NOMO-1 (cell line): ENCODE measurements around the gene ELFN2.
"Not testable (repeated sequence)": the region's sequence is repeated elsewhere in the genome, so short reads cannot be mapped to it uniquely, and the experiment has no call there.

Experiments used
- DNase-seq, 2 experiments: peaks; one replicate each; lab custom pipeline; 2025; ENCODE audit not compliant: unreplicated experiment in 2 of 2; lab: John Stamatoyannopoulos, UW

The ELFN2 gene, protein sequence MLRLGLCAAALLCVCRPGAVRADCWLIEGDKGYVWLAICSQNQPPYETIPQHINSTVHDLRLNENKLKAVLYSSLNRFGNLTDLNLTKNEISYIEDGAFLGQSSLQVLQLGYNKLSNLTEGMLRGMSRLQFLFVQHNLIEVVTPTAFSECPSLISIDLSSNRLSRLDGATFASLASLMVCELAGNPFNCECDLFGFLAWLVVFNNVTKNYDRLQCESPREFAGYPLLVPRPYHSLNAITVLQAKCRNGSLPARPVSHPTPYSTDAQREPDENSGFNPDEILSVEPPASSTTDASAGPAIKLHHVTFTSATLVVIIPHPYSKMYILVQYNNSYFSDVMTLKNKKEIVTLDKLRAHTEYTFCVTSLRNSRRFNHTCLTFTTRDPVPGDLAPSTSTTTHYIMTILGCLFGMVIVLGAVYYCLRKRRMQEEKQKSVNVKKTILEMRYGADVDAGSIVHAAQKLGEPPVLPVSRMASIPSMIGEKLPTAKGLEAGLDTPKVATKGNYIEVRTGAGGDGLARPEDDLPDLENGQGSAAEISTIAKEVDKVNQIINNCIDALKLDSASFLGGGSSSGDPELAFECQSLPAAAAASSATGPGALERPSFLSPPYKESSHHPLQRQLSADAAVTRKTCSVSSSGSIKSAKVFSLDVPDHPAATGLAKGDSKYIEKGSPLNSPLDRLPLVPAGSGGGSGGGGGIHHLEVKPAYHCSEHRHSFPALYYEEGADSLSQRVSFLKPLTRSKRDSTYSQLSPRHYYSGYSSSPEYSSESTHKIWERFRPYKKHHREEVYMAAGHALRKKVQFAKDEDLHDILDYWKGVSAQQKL

DNA sequence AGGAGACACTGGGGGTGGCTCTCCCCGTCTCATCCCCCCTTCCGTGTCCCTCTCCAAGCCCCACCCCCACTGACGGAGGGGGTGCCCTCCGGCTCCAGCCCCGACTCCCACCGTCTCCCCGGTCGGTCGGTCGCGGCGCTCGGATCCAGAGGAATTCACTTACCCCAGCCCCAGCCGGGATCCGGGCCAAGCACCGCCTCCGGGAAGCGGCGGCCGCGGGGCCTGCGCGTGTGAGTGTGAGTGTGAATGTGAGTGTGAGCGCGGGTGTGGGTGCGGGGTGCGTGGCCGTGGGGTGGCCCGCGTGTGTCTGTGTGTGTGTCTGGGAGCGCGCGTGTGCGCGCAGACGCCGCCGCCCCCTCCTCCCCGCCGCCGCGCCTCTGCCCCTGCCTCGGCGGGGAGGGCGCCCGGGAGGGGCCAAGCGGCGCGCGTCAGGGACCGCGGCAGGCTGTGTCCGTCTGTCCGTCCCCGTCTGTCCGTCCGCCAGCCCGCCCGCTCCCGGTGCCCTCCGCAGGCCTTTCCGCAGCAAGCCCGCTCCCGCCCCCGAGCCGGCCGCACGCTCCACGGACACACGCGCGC, at the start of gene ELFN2:
ELFN2 (minus strand) TSS at position 345 of the 576 bp plus-strand sequence. CDS start 51,945 bp downstream, outside the sequence.
- no peak for DNase-seq

DNA sequence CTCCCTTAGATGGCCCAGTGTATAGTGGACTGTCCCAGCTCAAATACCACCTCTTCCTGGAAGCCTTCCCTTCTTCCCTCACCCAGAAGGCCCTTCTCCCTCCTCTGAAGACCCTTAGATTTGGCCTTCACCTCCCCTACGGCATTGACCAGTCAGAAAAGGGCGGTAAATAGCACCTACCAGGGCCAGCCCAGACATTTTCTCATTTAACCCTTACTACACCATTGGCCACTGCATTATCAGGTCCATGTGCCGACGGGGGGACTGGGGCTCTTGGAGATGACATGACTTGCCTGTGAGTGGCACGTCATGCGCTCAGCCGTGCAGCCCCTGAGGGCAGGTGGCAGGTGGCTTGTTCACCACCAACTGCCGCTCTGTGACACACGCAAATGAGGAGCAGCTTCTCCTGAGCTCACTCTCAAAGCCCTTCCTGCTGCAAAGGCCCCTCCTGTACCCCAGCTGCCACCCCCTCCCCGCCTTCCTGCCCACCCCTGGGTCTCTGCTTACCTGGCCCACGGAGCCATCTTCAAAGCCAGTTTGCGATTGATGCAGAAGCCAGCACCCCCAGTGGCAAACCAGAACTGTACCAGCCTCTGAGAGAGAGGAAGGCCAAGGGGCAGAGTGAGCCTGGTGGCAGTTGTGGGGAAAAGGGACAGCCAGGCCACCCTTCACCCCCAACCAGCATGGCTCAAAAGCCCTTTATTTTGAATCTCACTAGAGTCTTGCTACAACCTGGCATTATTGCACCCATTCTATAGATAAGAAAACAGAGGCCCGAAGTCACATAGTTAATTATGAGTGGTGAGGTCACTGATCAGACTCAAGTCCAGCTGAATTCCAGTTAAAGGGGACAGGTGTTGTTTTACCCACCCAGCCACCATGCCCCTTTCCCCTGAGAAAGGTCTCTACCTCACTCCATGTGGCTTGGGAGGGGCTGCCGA, 49.4 kb upstream of the ELFN2 start:
- no peak for DNase-seq

DNA sequence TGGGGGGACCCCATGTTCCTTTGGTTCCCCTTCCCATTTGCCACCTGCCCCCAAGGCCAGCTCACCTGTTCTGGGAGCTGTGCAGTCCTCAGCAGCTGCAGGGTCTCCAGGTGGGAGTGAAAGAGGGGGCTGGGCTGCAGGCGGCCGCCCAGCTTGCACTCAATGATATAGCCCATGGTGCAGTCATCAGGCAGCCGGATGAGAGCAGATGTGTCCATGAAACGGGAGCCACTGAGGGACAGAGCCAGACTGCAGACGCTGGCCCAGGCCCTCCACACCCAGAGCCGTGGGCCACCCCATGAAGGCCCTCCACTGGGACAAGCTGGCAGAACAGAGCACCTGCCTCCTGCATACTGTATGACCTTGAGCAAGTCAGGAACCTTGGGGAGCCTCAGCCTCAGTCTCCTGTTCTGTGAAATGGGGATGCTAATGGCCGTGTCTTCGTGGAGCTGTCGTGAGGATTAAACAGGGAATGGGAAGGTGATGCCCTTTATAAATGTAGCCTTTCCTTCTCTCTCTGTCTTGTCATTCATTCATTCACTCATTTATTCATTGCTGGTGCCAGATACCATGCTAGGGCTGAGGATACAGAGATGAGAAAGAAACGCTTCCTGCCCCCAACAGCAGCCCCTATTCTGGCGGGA, 47.3 kb upstream of the ELFN2 start:
- DNase-seq, result no peak

DNA sequence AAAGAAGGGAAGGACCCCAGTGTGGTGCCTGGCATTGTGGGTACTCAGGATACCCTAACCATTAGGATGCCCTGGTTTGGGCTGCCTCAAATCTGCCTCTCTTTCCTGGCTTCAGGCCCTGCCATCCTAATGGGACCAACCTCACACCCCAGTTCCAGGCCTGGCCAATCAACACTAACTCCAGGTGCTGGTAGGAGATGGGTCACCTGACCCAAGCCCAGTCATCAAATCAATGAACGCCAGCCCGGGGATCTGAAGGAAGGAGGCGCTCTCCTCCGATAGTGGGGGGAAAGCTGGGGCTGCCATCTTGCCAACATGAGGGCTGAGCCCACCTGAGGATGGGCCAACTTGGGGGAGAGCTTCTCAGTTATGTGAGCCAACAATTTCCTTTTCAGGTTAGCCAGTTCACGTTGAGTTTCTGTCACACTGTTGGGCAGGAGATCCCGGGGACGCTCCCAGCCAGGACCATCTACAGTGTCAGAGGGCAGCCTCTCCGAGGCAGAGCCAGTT, 46.2 kb upstream of the ELFN2 start:
- DNase-seq, result no peak

DNA sequence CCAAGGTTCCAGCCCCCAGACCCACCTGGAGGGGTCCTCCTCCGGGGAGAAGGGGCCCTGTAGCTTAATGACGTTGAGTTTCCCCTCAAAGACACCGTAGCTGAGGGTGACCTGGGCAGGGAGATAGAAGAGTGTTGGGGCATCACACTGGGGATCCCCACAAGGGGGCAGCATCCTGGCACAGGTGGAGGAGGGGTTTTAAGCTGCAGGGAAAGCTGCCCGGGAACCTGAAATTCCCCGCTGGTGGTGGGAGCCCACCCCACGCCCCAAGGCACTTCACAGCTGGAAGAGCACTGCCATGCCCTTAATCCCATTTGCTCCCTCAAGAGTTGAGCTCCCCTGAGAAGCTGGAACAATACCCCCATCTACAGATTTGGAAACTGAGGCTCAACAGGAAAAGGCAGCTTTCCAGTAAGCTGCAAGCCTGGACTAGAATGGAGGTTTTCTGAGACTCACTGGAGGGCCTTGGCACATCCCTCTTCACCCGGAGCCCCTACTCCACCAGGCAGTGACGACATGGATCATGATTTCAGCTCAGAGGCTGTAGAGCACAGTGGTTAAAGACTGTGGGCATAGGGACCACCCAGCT, 45.2 kb upstream of the ELFN2 start:
- DNase-seq, result no peak

DNA sequence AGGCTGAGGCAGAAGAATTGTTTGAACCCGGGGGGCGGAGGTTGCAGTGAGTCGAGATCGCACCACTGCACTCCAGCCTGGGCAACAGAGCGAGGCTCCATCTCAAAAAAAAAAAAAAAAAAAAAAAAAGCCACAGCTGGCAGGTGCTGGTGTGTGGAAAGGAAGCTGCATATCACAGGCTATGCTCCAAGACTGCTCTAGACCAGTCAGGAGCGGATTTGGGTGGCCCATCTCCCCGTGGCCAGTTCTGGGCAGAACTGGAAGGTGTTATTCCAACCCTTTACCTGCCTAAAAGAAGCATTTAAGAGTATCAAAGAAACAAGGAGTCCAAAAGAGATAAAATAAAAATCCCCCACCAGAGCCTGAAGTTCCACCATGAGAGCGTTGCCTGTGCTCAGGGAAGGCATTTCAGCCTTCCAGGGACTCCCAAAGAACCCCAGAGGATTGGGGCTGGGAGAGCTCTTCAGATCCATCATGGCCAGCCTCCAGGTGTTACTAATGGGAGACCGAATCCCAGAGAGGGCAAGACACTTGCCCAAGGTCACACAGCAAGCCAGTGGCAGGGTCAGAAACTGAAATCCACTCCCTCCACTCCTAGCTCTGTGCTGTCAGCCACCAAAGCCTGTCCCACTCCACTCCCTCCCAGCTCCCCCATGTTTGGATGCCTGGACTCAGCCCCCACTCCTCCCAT, 44.6 kb upstream of the ELFN2 start:
- DNase-seq, result no peak

DNA sequence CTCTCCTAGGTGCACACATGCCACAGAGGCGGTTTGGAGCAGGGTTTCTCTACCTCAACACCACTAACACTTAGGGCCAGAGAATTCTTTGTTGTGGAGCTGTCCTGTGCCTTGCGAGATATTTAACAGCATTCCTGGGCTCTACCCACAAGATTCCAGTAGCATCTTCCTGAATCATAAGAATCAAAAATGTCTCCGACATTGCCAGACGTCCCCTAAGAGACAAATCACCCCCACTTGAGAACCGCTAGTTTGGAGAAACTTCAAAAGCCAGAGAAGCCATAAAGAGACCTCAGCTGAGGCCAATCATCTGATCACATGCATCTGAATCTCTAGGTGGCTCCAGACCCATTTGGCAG, 42.8 kb upstream of the ELFN2 start:
- no peak for DNase-seq

DNA sequence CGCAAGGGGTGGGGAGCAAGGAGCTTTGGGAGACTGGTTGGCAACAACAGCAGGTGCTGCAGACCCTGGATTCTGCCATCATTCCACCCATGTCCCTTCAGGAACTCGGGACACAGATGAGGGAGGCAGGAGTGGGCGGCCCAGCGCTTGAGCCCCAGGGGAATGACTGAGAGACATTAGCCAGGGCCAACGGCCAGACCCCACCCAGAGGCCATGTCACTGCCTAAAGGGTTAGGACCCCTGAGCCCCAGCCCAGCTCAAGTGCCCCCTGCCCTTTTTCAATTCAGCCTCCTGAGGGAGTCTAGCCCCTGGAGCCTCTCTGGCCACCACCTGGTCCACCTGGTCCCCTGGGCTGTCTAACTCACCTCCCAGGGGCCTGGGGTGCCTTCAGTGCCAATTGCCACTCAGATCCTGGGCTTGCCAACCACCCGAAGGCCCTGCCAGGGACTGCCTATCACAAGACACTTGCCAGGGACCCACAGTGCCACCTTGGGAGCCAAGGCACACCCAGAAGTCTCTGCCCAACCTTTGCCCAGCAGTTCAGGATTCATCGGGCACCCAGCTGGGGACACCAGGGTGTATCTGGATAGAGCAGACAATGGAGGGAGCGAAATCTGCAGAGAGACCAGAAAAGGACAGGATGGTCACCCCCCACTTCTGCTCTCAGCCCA, 42.3 kb upstream of the ELFN2 start:
- no peak for DNase-seq

DNA sequence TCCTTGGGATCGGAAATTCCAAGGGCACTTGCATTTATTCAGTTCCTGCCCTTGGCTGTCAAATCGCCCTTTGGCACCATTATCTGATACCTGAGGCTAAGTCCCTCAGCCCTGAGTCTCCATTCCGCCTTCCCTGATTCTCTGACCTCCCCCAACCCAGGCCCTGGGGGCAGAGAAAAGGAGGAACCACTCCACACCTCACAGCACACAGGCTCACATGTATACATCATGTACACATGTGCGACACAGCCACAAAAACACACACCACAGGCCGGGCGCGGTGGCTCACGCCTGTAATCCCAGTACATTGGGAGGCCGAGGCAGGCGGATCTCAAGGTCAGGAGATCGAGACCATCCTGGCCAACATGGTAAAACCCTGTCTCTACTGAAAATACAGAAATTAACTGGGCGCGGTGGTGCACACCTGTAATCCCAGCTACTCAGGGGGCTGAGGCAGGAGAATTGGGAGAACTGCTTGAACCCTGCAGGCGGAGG, 41.0 kb upstream of the ELFN2 start:
- not testable (repeated sequence) for DNase-seq

DNA sequence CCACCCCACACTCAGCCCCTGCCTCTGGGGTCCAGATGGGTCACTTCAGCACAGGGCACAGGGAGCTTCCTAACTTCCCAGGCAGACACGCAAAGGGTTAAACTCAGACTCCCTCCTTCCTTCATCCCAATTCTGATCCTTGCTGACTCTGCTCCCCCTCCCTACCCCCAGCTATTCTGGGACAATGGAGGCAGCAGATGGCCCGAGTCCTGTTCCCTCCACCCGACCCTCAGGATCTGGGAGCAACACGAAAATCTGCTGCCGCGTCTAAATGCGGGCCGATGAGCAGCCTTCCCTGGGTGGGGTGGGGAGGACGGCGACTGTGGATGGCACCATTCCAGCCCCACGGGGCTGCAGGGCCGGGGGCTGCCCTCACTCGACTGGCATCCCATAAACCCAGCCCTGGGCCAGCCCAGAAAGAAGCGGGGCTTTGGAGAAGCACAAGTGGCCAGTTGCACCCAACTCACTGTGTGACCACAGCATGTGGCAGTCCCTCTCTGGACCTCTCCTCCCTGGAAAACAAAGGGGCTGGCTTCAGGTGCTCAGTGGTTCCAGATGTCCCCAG, 40.2 kb upstream of the ELFN2 start:
- DNase-seq, result no peak

DNA sequence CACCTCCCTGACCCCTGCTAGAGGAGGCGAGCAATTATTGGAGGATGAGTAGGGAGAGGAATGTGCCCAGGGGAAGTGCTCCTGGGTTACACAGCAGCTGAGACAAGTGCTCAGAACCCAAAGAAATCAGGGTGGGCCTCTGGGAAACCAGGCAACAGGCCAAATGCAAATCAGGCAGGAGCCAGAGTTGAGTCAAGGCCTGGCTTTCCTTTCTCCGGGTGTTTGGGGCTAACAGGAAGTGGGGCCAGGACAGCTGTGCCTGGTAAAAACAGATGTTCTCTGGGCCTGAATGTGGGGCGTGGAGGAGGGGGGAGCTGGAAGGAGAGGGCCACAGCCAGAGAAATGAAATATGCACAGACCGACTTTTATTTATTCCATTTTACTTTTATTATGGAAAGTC, 36.9 kb upstream of the ELFN2 start:
- no peak for DNase-seq

DNA sequence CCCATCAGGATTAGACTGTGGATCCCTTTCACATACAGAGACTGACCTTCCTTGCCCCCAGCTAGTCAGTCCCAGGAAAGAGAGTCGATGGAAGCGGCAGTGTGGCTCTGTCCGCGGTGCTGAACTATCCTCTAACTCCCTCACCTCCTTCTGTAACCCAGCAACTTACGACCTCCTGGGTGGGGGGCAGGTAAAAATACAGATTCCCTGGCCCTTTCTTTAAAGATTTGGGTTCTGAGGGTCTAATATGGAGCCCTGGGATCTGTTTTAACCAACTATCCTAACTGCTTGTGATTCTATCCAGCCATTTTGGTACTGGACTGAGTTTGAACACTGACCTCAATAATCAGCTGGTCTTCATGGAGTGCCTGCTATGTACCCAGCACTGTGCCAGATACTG, 35.7 kb upstream of the ELFN2 start:
- DNase-seq, result peak; percentile 5 to 14

DNA sequence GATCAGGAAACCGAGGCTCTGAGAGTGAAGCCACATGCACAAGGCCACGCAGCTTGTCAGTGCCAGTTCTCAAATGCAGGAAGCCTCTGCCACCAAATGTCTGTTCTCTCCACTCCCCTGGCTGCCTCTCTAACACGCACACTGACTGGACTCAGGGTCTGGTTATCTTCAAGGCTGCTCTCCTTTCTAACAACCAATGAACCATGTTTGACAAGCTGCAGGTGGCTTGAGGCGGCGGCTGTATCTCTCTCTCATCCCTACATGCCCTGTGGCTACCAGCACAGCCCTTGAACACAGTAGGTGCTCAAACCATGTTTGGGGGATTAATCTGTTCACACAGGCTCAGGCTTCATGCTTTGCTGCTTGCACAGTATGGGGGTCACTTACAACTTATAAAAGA, 35.2 kb upstream of the ELFN2 start:
- DNase-seq, result no peak

DNA sequence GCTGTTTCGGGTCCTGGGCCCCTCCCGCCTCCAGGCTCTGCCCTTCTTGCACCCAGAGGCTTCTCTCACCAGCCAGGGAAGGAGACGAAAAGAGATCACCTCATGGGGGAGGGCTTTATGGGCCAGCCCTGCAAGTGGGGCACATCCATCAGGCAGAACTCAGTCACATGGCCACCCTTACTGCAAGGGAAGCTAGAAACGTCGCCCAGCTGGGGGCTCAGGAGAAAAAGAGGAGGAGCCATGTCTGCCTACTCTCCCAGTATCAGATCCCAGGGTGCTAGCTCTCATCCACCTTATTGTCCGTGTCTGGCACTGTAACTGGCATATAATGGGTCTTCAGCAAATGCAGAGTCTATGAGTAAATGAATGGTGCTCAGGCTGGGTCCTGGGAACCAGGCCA, 34.7 kb upstream of the ELFN2 start:
- DNase-seq, result no peak

DNA sequence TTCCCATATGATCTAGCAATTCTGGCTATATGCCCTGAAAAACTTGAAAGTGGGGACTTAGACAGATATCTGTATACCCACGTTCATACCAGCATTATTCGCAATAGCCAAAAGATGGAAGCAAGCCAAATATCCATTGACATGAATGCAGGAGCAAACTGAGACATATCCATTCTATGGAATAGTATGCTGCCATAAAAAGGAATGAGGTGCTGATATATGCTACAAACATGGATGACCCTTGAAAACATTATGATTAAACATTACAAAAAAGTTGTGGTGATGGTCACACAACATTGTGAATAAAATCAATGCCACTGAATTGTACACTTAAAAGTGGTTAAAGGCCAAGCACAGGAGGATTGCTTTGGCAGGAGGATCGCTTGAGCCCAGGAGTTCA, 33.4 kb upstream of the ELFN2 start:
- no peak for DNase-seq

DNA sequence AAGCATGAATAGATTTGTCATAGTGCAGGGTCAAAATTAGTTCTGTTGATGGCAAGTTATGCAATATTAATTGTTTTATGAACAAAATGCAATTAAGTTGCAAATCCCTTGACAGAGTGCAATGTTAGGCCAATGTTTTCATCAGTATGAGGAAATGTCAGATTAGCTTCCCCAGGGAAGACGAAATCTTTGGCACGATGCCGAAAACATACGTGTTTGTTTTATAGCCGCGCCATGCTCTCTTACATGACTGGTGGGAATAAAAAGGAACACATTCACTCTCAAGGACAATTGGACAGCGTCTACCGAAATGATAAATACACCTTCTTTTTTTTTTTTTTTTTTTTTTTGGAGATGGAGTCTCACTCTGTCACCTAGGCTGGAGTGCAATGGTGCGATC, 31.9 kb upstream of the ELFN2 start:
- no peak for DNase-seq

DNA sequence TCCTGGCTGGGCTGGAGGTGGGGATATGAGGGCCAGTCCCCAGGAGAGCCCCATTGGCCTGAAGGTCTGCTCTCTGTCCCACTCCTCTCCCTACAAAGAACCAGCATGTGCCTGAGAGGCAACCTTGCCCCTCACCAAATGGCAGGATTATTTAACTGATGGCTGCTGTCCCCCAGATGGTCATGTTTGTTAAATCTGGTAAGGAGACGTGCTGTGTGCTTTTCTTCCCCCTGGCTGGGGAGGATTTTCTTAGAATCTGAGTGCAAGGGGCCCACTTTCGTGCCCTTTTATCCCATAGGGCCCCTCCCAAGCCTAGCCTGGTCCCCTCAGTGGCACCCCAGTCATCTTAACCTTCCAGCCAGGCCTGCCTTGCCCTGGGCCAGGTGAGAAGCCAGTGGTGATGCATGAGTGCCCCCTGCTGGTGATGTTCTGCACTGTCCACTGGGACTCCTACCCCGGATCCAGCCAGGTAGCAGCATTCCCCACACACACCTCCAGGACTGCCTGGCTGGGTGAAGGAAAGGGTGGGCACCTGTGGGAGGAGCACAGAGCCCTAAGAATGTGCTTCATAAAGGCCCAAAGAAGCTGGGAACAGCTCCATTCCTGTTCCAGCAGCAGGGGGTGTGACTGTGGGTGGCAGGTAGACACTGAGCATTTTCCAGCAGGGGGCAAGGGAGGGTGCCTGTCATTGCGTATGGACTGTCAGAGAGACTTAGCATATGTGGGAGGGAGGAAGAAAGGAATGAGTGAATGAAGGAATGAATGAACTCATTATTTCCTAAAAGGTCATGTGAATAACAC, 30.0 kb upstream of the ELFN2 start:
- peak; percentile 34 to 38 for DNase-seq
